Measurements from ENCODE around the gene SPATA25.
"Not testable (repeated sequence)": the region's sequence is repeated elsewhere in the genome, so short reads cannot be mapped to it uniquely, and the experiment has no call there.

SPATA25 gene

DNA sequence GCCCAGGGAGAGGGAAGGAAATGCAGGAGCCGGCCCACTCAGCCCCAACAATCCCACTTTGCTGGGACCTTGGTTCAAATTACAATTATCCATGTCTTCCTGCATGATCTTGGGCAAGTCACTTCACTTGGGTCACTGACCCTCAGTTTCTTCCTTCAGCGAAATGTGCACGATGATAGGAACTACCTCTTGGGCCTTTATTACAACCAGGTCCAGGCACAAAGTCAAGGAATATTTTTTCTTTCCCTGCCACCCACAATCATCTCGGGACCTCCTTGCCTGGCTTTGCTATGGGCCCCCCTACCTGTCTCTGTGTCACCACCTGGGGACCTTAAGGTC is 24.9 kb upstream of the SPATA25 start:
- DNase-seq = no peak

- peak; percentile 24 for DNase-seq
Measured at GRCh38 chr20:45911486-45912343, 24.3 kb upstream of the SPATA25 start, which contains the start of gene PLTP. TSS of gene PLTP (minus strand) at chr20:45912155. CDS start at chr20:45911452, 703 bp downstream.

DNA sequence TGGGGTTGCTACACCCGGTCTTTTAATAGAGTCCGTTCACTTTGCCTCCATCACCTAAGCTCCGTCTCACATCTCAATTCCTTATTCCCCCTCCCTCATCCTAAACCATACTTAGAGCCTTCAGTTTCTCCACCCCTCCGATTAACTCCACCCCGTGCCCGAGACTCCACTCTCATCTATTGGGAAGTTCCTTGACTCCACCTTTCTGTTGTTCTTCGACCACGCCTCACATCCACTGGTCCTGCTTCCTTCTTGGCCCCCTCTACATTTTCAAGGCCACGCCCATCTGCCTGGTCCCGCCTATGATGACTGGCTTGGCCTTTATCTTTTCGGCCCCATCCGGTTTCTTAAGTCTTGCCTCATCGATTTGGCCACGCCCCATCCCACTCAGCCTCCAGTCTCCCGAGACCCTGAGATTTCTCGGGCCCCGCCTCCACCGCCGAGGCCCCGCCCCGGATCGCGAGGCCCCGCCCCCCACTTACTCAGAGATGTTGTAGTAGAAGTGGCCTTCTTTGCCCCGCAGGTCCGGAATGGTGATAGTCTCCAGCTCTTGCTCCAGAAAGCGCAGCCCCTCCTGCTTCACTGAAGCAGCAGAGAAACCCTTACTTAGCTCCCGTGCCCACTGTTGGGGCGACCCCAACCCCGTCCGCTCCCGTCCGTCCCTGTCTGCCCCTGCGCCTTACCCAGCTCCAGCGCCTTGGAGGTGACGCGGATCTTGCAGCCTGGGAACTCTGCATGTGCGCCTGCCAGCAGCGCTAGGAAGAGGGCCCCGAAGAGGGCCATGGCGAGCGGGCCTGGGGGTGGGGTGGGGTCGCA is 23.5 kb upstream of the SPATA25 start:
- DNase-seq = peak; percentile 97

DNA sequence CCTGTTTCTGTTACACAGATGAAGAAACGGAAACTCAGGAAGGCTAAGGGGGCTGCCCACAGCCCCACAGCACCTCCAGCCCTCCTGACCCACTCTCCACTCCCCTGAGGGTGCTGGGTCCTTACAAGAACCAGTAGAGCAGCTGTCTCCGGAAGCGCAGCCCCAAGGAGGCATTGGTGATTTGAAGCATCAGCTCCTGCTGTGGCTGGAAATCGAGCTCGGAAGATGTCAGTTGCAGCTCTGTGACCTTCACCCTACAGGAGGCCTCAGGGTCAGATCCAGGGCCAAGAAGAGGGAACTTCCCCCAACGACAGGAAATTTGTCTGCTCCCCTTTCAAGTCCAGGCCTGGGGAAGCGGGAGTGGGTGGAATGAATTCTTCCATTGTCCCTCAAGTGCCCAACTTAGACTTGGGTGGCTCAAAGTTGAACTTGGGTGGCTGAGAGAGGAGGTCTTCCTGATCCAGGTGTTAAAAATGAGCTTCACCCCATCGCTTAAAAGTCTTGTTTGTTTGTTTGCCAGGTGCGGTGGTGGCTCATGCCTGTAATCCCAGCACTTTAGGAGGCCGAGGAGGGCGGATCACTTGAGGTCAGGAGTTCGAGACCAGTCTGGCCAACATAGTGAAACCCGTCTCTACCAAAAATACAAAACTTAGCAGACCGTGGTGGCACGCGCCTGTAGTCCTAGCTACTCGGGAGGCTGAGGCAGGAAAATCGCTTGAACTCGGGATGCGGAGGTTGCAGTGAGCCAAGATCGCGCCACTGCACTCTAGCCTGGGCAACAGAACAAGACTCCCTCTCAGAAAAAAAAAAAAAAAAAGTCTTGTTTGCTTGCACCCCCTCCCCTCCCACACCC is 22.6 kb upstream of the SPATA25 start:
- no peak for DNase-seq

- no peak for DNase-seq
Measured at GRCh38 chr20:45909336-45909808, 21.9 kb upstream of the SPATA25 start.

GRCh38 chr20:45908084-45908483 is 20.7 kb upstream of the SPATA25 start:
- no peak for DNase-seq

- no peak for DNase-seq
Measured at GRCh38 chr20:45907219-45907948, 20.0 kb upstream of the SPATA25 start.

GRCh38 chr20:45905505-45906079 is 18.2 kb upstream of the SPATA25 start:
- DNase-seq = no peak

DNA sequence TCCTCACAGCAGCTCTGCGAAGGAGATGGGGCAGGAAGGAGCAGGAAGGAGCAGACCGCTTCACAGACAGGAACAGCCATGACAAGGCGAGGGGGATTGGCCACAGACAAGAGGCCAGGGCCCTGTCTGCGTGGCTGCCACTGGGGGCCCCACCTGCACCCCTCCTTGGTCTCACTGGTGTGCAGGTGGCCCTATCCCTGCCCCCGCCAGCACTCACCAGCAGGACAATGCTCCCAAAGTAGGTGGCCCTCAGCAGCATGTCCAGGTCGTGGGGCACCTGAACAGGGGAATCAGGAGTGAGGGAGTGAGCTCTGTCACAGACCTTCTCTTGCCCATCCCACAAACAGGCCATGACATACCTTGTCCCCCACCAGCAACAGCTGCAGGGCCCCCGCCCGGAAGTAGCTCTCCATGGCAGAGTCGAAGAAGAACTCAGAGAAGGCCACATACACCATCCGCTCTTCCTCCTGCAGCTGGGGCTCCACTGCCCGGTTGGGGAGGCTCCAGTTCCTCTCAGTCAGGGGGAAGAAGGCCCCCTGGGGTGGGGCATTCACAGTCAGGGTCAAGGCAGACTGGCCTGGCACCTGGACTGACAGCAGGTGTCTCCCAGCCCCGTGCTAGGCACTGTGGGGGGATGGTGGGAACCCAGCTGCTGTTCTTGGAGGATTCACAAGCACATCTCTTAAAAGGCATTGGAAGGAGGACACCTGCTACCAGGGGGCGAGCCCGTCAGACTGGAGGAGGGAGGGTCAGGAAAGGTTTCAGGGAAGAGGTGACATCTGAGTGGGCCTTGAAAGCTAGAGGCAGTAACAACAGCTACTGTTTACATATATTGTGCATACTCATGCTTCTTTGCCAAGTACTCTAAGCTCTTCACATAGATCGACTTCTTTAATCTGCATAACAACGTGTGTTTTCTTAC is 17.4 kb upstream of the SPATA25 start:
- no peak for DNase-seq

DNA sequence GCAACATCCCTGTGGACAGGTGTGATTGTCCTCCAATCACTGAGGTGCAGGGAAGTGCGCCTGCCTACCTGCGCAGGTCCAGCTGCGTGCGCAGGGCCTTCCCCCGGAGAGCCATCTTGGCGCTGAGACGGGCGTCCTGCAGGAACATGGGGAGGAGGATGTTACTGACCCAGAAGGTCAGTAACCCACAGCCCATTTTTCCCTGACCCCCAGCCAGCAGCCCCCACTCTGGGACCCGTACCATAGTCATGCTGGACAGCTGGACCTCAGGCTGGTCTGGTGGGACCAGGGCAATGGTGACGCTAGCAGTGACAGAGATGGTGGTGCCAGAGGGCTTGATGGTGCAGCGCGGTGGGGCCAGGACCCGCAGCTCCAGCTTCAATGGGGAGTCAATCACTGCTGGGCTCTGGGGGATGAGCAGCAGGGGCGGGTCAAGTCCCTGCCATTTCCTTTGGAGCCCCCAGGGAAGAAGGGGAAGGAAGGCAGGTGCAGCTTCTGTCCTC is 14.8 kb upstream of the SPATA25 start:
- no peak for DNase-seq

- not testable (repeated sequence) for DNase-seq
Measured at GRCh38 chr20:45901332-45901731, 13.9 kb upstream of the SPATA25 start.

DNA sequence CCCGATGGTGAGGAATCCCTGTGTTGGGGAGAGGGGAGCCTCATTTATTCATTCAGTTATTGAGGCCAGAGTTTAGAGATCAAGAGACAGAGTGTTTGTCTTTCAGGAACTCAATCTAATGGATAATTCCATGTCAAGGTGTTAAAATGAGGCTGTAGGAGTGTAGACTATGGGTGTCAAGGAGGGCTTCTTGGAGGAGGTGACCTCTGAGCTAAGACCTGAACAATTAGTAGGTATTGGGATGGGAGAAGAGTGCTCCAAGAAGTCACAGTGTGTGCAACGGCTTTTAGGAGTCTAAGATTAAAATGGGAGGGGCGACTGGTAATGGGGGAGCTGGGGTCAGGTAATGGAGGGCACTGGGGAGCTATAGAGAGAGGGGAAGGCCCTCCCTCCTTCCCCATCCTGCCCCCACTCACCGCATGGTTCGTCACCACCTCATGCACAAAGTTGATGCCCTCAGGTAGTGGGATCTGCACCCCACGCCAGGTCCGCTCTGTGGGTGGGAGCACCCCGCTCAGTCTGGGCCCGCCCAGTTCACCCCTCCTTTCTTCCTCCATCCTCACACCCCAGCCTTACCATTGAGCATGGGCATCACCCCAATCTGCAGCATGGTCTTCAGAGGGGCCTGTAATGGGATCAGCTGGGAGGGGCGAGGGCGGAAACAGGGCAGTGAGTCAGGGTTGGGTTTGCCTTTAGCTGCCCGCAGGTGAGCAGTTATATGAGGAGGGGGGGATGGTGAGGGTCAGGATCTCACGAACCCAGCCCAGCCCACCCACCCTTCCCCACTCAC is 11.8 kb upstream of the SPATA25 start:
- no peak for DNase-seq

DNA sequence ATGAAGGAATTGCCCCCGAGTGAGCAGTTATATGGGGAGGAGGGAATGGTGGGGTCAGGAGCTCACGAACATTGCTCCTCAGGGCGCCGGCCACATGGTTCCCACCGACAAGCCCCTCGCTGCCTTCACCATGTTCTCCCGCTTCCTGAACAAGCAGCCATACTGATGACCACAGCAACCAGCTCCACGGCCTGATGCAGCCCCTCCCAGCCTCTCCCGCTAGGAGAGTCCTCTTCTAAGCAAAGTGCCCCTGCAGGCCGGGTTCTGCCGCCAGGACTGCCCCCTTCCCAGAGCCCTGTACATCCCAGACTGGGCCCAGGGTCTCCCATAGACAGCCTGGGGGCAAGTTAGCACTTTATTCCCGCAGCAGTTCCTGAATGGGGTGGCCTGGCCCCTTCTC is 10.9 kb upstream of the SPATA25 start:
- DNase-seq = no peak

DNA sequence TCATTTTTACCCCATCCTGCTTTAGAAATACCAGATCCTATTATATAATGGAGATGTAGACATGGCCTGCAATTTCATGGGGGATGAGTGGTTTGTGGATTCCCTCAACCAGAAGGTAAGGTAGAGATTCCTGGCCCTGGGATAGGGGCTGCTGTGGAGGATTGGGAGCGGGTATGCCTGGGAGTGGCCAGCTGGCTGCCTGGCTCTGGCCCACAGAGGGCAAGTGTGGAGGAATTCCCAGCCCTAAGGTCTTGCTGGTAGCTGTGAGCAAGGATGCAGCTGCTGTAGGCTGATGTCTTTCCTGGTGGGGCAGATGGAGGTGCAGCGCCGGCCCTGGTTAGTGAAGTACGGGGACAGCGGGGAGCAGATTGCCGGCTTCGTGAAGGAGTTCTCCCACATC is 10.3 kb upstream of the SPATA25 start:
- DNase-seq = no peak

DNA sequence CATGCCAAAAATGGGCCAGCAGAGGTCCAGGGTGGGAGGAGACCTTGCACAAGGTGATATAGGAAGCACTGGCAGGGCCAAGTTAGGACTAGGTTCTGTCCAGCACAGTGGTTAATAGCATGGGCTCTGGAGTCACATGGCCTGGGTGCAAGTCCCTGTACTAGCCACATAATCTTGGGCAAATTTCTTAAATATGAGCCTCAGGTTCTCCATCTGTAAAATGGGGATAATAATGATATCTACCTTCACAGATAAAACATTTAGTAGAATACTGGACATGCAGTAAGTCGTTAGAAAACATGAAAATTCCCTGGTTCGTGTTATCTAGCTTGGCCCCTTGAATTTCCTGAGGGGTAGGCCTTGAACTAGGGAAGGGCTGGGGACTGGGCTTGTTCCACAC is 9.9 kb upstream of the SPATA25 start:
- DNase-seq = no peak

DNA sequence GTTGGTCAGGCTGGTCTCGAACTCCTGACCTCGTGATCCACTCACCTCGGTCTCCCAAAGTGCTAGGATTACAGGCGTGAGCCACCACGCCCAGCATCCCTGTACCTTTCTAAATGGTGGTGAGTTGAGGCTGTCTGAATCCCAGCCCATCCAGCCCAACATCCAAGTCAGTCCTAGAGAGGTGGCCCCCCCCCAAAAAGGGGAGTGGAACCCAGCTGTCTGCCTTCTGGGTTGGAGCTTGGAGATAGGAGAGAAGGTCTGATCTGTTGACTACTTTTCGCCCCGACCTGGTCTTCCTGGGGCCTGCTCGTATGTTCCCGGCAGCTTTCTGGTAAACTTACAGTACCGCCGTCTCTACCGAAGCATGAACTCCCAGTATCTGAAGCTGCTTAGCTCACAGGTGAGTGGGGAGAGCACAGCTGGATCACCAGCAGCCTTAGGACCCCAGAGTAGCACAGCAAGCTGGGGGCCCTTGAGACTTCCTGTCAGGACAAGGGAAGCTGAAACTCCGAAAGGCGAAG is 9.3 kb upstream of the SPATA25 start:
- no peak for DNase-seq

DNA sequence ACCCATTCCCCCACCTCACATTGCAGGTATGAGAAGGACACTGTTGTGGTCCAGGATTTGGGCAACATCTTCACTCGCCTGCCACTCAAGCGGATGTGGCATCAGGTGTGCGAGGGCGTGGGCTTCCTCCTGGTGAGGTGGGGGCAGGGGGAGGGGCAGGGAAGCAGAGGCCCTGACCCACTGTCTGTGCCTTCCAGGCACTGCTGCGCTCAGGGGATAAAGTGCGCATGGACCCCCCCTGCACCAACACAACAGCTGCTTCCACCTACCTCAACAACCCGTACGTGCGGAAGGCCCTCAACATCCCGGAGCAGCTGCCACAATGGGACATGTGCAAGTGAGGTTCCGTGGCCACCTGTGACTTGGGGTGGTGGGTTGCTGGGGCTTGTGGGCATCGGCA is 7.4 kb upstream of the SPATA25 start:
- no peak for DNase-seq

DNA sequence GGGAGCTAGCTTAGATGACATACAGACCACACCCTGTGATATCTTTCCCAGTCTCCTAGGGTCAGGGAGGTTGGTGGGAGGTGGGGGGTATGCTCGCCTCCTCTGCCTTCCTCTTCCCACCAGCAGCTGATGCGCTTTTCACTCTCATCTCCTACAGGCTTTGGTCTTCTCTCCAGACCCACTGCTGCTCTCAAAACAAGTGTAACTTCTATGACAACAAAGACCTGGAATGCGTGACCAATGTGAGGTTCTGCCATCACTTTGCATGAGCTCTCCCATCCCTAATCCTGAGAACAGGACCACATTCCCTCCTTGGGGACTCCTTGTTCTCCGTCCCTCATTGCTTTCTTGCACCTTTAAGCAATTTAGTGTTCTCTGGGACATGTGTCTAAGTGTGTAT is 6.4 kb upstream of the SPATA25 start:
- DNase-seq = no peak

DNA sequence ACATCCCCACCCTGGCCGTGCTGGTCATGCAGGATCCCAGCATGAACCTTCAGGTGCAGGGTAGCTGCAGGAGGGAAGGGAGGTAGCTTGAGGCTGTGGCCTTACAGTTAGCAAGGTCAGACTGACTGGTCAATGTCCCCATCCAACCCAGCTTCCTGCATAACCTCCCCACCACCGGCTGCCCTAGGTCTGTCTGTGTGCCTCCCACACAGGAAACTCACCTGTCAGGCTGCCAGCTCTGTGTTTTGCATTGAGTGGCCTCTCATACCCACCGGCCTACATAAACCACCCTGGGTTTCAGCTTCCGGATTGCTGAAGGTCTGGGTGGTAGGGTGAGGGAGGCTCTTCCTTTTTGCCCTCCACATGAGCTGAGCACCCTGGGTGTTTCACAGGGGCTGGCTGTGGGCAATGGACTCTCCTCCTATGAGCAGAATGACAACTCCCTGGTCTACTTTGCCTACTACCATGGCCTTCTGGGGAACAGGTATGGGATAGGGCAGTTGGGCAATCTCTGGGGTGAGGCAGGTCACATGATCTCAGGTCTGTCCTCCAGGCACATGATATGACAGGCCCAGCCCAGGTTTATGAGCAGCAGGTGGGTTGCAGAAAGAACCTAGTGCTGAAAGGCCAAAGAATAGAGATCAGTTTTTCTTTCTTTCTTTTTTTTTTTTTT is 5.5 kb upstream of the SPATA25 start:
- DNase-seq = peak; percentile 43

All from activated CD4-positive, alpha-beta T cell treated with anti-CD3 and anti-CD28 coated beads, Interleukin-2, amount 50 U/mL, for 16 hours (primary cell).